H1 (cell line): ENCODE results near the gene CDH12. TPM values are rescaled to one million over a fixed set of nuclear protein-coding genes. Genes with fewer than 3 reads are reported as not detected.
"Not testable (repeated sequence)": the region's sequence is repeated elsewhere in the genome, so short reads cannot be mapped to it uniquely, and the experiment has no call there.

ENCODE experiments used
- CTCF ChIA-PET: fragments of 300-600 bp; sonication (Branson Sonifier 250); formaldehyde crosslinking; loops from one replicate; lab custom pipeline; 2021; ENCODE audit not compliant: partially characterized antibody; lab: Charles Lee
- POLR2A ChIA-PET: fragments of 300-600 bp; sonication (Branson Sonifier 250); formaldehyde crosslinking; loops from one replicate; lab custom pipeline; 2021; ENCODE audit warnings: inconsistent platforms; ENCODE audit not compliant: partially characterized antibody; lab: Charles Lee
- DNase-seq, 2 experiments: peaks; one replicate each; pipeline versions ENCODE4 v3.0.0 to v3.0.0-alpha.2; 2010 to 2022; ENCODE audit warnings: low spot score in 2 of 2, low read depth in 1 of 2, mixed read lengths in 1 of 2
- FAIRE-seq: peaks from 2 replicates; lab custom pipeline; 2011; peaks lifted over from hg19 to GRCh38; lab: Jason Lieb, UNC
- H2AFZ ChIP-seq: 2 replicates; pipeline ENCODE4 v1.8.1; 2012; ENCODE audit warnings: low read length, inconsistent platforms
- H2AK5ac ChIP-seq: 2 replicates; pipeline ENCODE4 v1.6.1; 2013; ENCODE audit warnings: low read depth, low read length
- H2BK120ac ChIP-seq: replicated peaks from 2 replicates; pipeline ENCODE3; 2013; ENCODE audit warnings: low read depth, low read length, inconsistent platforms
- H2BK12ac ChIP-seq: 2 replicates; pipeline ENCODE4 v1.6.1; 2013; ENCODE audit warnings: low read depth, low read length
- H2BK15ac ChIP-seq: 2 replicates; pipeline ENCODE4 v1.6.1; 2013; ENCODE audit warnings: low read length
- H2BK20ac ChIP-seq: 2 replicates; pipeline ENCODE4 v1.6.1; 2013; ENCODE audit warnings: low read length
- H2BK5ac ChIP-seq: 2 replicates; pipeline ENCODE4 v1.6.1; 2013; ENCODE audit warnings: low read depth, low read length
- H3K14ac ChIP-seq: 2 replicates; pipeline ENCODE4 v1.6.1; 2013; ENCODE audit warnings: inconsistent platforms; ENCODE audit not compliant: insufficient read length
- H3K18ac ChIP-seq: 2 replicates; pipeline ENCODE4 v1.6.1; 2013; ENCODE audit warnings: low read length; ENCODE audit errors: extremely low read depth
- H3K23ac ChIP-seq: 2 replicates; pipeline ENCODE4 v1.6.1; 2013; ENCODE audit warnings: inconsistent platforms; ENCODE audit not compliant: insufficient read length
- H3K23me2 ChIP-seq: 2 replicates; pipeline ENCODE4 v1.6.1; 2013; ENCODE audit warnings: low read depth, low read length
- H3K27ac ChIP-seq: 2 replicates; pipeline ENCODE4 v1.6.1; 2011; ENCODE audit warnings: low read depth, low read length, inconsistent platforms
- H3K27me3 ChIP-seq, 4 experiments: replicated peaks in 1 of 4; 1 replicate in 1 of 4; 2 replicates in 3 of 4; pipeline versions ENCODE4 v1.6.1 to v1.8.1; 2011 to 2013; ENCODE audit warnings: low read length in 3 of 4, mild to moderate bottlenecking in 3 of 4, inconsistent platforms in 2 of 4, mixed read lengths in 2 of 4, moderate library complexity in 1 of 4; ENCODE audit not compliant: control insufficient read depth in 3 of 4, insufficient read depth in 3 of 4; ENCODE audit errors: extremely low read depth in 1 of 4
- H3K36me3 ChIP-seq, 4 experiments: 2 replicates each; pipeline versions ENCODE4 v1.6.1 to v1.8.1; 2011 to 2013; ENCODE audit warnings: mild to moderate bottlenecking in 4 of 4, low read length in 3 of 4, moderate library complexity in 2 of 4, control low read depth in 1 of 4, inconsistent platforms in 1 of 4; ENCODE audit not compliant: insufficient read depth in 4 of 4, control insufficient read depth in 2 of 4
- H3K4ac ChIP-seq: replicated peaks from 2 replicates; pipeline ENCODE3; 2013; ENCODE audit warnings: low read length, low read depth, mixed read lengths, inconsistent platforms; ENCODE audit not compliant: insufficient read length
- H3K4me1 ChIP-seq, 4 experiments: replicated peaks in 1 of 4; 1 replicate in 1 of 4; 2 replicates in 3 of 4; pipeline versions ENCODE4 v1.6.1 to v1.8.1; 2011 to 2013; ENCODE audit warnings: low read length in 3 of 4, inconsistent platforms in 2 of 4, mixed read lengths in 1 of 4; ENCODE audit not compliant: insufficient read depth in 4 of 4, control insufficient read depth in 3 of 4
- H3K4me2 ChIP-seq, 2 experiments: 2 replicates each; pipeline versions ENCODE4 v1.6.1 to v1.8.1; 2011 to 2013; ENCODE audit warnings: low read depth in 2 of 2, low read length in 2 of 2, control low read depth in 1 of 2, inconsistent platforms in 1 of 2, mild to moderate bottlenecking in 1 of 2; ENCODE audit not compliant: insufficient read depth in 1 of 2
- H3K4me3 ChIP-seq, 4 experiments: fragments of 200-600, 300-600 bp in 1 of 4; sonication (generic), shearing (Covaris generic), sonication (Bioruptor Twin) in 1 of 4; 2 replicates each; pipeline versions ENCODE4 v1.5.1 to v1.8.1; 2011 to 2016; ENCODE audit warnings: low read length in 4 of 4, low read depth in 3 of 4, control low read depth in 2 of 4, inconsistent platforms in 2 of 4, mild to moderate bottlenecking in 2 of 4, mixed read lengths in 1 of 4, moderate library complexity in 1 of 4; ENCODE audit not compliant: insufficient read depth in 2 of 4; ENCODE audit errors: extremely low read depth in 1 of 4
- H3K56ac ChIP-seq: replicated peaks from 2 replicates; pipeline ENCODE3; 2013; ENCODE audit warnings: low read depth, mild to moderate bottlenecking, mixed read lengths, low read length, inconsistent platforms; ENCODE audit not compliant: insufficient read length
- H3K79me1 ChIP-seq: 2 replicates; pipeline ENCODE4 v1.6.1; 2013; ENCODE audit warnings: low read depth, low read length, control low read depth
- H3K79me2 ChIP-seq, 2 experiments: 2 replicates each; pipeline versions ENCODE4 v1.6.1 to v1.8.1; 2012 to 2013; ENCODE audit warnings: low read length in 2 of 2, mild to moderate bottlenecking in 2 of 2, inconsistent platforms in 1 of 2; ENCODE audit not compliant: insufficient read depth in 2 of 2, control insufficient read depth in 1 of 2
- H3K9ac ChIP-seq, 4 experiments: replicated peaks in 1 of 4; 1 replicate in 1 of 4; 2 replicates in 3 of 4; pipeline versions ENCODE4 v1.6.1 to v1.8.1; 2011 to 2013; ENCODE audit warnings: low read depth in 3 of 4, low read length in 3 of 4, control low read depth in 2 of 4, mild to moderate bottlenecking in 2 of 4, moderate library complexity in 2 of 4, inconsistent platforms in 1 of 4; ENCODE audit errors: extremely low read depth in 1 of 4
- H3K9me3 ChIP-seq, 2 experiments: 2 replicates each; pipeline versions ENCODE4 v1.6.1 to v1.8.1; 2012 to 2013; ENCODE audit warnings: mild to moderate bottlenecking in 2 of 2, moderate library complexity in 2 of 2, control low read depth in 1 of 2, inconsistent platforms in 1 of 2, low read depth in 1 of 2, low read length in 1 of 2, mixed read lengths in 1 of 2; ENCODE audit not compliant: insufficient read depth in 2 of 2
- H4K20me1 ChIP-seq, 2 experiments: replicated peaks in 1 of 2; 2 replicates each; pipeline versions ENCODE3 to v1.8.1; 2011 to 2013; ENCODE audit warnings: inconsistent platforms in 2 of 2, low read length in 2 of 2, mild to moderate bottlenecking in 1 of 2; ENCODE audit not compliant: insufficient read depth in 2 of 2, control insufficient read depth in 1 of 2
- H4K5ac ChIP-seq: 2 replicates; pipeline ENCODE4 v1.6.1; 2013; ENCODE audit warnings: low read length, low read depth, mixed read lengths, inconsistent platforms; ENCODE audit not compliant: insufficient read length
- H4K8ac ChIP-seq: 2 replicates; pipeline ENCODE4 v1.8.0; 2013; ENCODE audit warnings: mild to moderate bottlenecking, moderate library complexity, low read length, inconsistent platforms; ENCODE audit not compliant: insufficient read depth; ENCODE audit errors: extremely low read depth
- H4K91ac ChIP-seq: replicated peaks from 2 replicates; pipeline ENCODE3; 2013; ENCODE audit warnings: low read length, mixed read lengths, inconsistent platforms; ENCODE audit not compliant: insufficient read length
- WGBS, 2 experiments: shearing (Covaris generic) in 1 of 2; methylation state at CpG; one replicate each; pipeline versions ENCODE4 v1.1.6 to v1.1.7; 2013 to 2015; ENCODE audit warnings: low lambda C conversion rate in 2 of 2, mixed read lengths in 2 of 2, inconsistent platforms in 1 of 2, low coverage in 1 of 2, missing lambda C conversion rate in 1 of 2; ENCODE audit not compliant: insufficient replicate concordance in 2 of 2, insufficient coverage in 1 of 2, insufficient read length in 1 of 2; ENCODE audit errors: extremely low coverage in 1 of 2, missing lambda C conversion rate in 1 of 2; 5-methylcytosine and 5-hydroxymethylcytosine counted together
- polyA plus RNA-seq, 7 experiments: library from polyadenylated mRNA; depleted of rRNA in 3 of 7; stranded (reverse) in 5 of 7; unstranded in 2 of 7; fragments of >200 nt in 5 of 7; fragments of 200-250 nt in 2 of 7; gene quantifications; 1 replicate in 5 of 7; 2 replicates in 1 of 7; 4 replicates in 1 of 7; pipeline versions ENCODE4 v1.2.1 to v1.2.3, GENCODE V29; 2011 to 2013; ENCODE audit warnings: missing spikeins in 2 of 7, mixed read lengths in 2 of 7
- total RNA-seq: library from RNA; stranded (reverse); fragmentation: NEBNext Ultra II Directional; extraction: Animal tissue kit (Norgen Biotek cat#: 25700); gene quantifications from 2 replicates; pipeline ENCODE4 v1.2.1, GENCODE V29; 2021

The CDH12 gene
- total and polyA plus RNA-seq, 2 of the 8 experiments (the other 6 are each of a cell fraction or from before 2014, with no cell fraction given) = 0.03 TPM; not detected in 1

DNA sequence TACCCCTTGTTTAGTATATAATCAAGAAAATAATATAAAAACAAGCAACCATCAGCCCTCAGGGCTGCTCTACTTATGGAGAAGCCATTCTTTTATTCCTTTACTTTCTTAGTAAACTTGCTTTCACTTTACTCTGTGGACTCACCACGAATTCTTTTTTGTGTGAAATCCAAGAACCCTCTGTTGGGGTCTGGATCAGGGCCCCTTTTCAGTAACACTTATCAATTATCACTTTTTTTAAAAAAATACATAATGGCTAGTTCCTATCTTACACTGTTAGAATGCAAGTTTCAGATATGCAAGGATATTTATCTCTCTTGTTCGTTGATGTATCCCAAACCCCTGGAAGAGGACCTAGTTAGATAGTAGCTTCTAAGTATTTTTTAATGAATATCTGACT, 687.2 kb downstream of the CDH12 start:
- H3K4me1 ChIP-seq, H3K23ac ChIP-seq, H3K4me2 ChIP-seq, H2AK5ac ChIP-seq, H2BK5ac ChIP-seq, H3K23me2 ChIP-seq, H2BK12ac ChIP-seq, H3K36me3 ChIP-seq, H2AFZ ChIP-seq, H4K8ac ChIP-seq, H3K9ac ChIP-seq, DNase-seq, FAIRE-seq, CTCF ChIA-PET, H3K14ac ChIP-seq, POLR2A ChIA-PET, H3K9me3 ChIP-seq, H3K27me3 ChIP-seq, H3K79me2 ChIP-seq, H3K4ac ChIP-seq, H4K5ac ChIP-seq, H2BK120ac ChIP-seq, H3K18ac ChIP-seq, H3K56ac ChIP-seq, H2BK20ac ChIP-seq, H4K91ac ChIP-seq, H4K20me1 ChIP-seq, H3K4me3 ChIP-seq, H3K79me1 ChIP-seq, H3K27ac ChIP-seq, H2BK15ac ChIP-seq: not testable (repeated sequence)
- WGBS, 2 experiments = 79% methylated on average over 1 of the region's 2 CpGs; no CpG with 5 or more reads in 1 of the 2 experiments
